Measurements from ENCODE around the gene ZDHHC16. TPM values are rescaled to one million over a fixed set of nuclear protein-coding genes. Genes with fewer than 3 reads are reported as not detected.

Gene ZDHHC16
- total RNA-seq, 1 donor from 2014 or later: 56.5 TPM

DNA sequence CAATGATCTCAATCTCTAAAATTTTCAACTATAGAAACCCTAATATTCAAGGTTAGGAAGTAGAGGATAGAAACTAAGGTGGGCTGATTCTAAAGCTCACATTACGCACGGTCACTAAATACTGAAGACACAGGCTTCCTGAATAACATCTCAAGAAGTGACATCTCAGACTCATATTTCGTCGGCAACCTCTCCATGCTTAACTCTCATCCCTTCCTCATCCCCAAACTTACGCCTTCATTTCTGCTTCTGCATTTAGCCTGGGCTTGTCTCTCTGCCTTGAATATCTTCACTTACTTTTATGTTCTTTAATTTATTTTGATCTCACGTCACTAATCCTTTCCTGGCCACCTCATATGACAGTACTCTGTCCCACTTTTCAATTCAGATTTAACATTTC lies 10.8 kb upstream of the ZDHHC16 start:
- Histone ChIP-seq H3K4me3 (no peak overlapping the region), H3K36me3 (peaks cover 92% of the 10 kb centered on the region), H3K27ac (no peak overlapping the region), H3K9me3 (no peaks in the 10 kb centered on the region), H3K4me1 (no peaks in the 10 kb centered on the region), H3K27me3 (ENCODE audit: low read depth) (no peaks in the 10 kb centered on the region)
- ATAC-seq (no peak), DNase-seq (no peak)
- no peak for TF ChIP-seq CTCF (IDR thresholded peaks at IDR 0.05)
- intact Hi-C loops (cut with DNase I): no loop called here

- H3K27ac ChIP-seq: no peak overlapping the region
- ATAC-seq (no peak), DNase-seq (no peak)
- TF ChIP-seq CTCF (IDR thresholded peaks at IDR 0.05): no peak
- H3K36me3 ChIP-seq: peaks cover 55% of the 10 kb centered on the region
- H3K4me3 ChIP-seq: no peak overlapping the region
- no peaks in the 10 kb centered on the region for H3K27me3 ChIP-seq (ENCODE audit: low read depth)
- no peaks in the 10 kb centered on the region for H3K9me3 ChIP-seq
- H3K4me1 ChIP-seq: peaks cover 21% of the 10 kb centered on the region
- intact Hi-C loops (cut with DNase I): no loop called here
Measured at GRCh38 chr10:97442277-97442676, 3.7 kb upstream of the ZDHHC16 start.

GRCh38 chr10:97444212-97444611 lies 1.8 kb upstream of the ZDHHC16 start:
- H3K4me3 ChIP-seq: no peak overlapping the region
- ATAC-seq: no peak
- no peak for TF ChIP-seq CTCF (IDR thresholded peaks at IDR 0.05)

DNA sequence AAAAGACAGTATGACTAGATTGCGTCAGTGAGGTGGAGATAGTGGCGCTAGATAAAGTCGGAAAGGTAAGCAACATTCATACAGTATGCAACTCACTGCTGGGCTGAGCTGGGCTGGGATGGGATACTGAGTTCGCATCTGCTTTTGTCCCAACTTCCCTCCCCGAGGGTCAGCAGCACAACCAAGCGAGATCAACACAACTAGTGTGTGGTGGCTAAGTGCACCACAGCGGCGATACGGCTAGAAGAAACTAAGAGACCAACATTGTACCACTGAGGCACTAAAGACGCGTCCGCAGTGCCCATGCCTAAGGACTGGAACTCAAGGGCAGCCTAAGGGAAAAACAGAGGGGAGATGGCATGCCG lies 636 bp upstream of the ZDHHC16 start:
- H3K27me3 ChIP-seq (ENCODE audit: low read depth): no peaks in the 10 kb centered on the region
- intact Hi-C loops (cut with DNase I): no loop called here
- H3K4me1 ChIP-seq: peaks cover 48% of the 10 kb centered on the region
- ATAC-seq (no peak), DNase-seq (no peak)
- no peak for TF ChIP-seq CTCF (IDR thresholded peaks at IDR 0.05)
- peak overlapping the region; percentile 78 for H3K27ac ChIP-seq
- H3K9me3 ChIP-seq: no peaks in the 10 kb centered on the region
- H3K36me3 ChIP-seq: peaks cover 25% of the 10 kb centered on the region
- peak overlapping the region; percentile 93 for H3K4me3 ChIP-seq

More at GRCh38 chr10:97444212-97444611, 1.8 kb upstream of the ZDHHC16 start:
- Histone ChIP-seq H3K27me3 (ENCODE audit: low read depth) (no peaks in the 10 kb centered on the region), H3K4me1 (peaks cover 40% of the 10 kb centered on the region), H3K9me3 (no peaks in the 10 kb centered on the region), H3K27ac (no peak overlapping the region), H3K36me3 (peaks cover 36% of the 10 kb centered on the region)
- DNase-seq: no peak
- intact Hi-C loops (cut with DNase I): no loop called here

DNA sequence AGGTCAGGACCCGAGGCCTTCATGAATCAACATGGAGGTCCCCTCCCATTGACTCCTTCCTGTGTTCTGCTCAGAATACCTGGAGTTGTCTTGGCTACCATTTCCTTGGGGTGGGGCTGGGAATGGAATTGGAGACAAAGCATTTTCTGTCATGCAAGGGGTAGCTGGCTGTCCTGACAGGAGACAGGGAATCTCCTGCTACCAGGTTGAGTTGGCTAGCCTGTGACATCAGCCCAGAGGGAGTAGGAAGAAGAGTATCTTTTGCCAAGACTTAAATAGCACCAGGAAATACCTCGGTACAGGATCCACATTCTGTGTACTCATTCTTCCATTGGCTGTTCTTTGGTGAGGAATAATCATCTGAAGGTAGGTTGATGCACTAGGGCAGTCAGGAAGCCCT lies 4.9 kb downstream of the ZDHHC16 start:
- H3K36me3 ChIP-seq: peaks cover 40% of the 10 kb centered on the region
- H3K27ac ChIP-seq: peak overlapping the region; percentile 25
- no peak for TF ChIP-seq CTCF (IDR thresholded peaks at IDR 0.05)
- DNase-seq (no peak), ATAC-seq (no peak)
- intact Hi-C loops (cut with DNase I): no loop called here
- H3K4me1 ChIP-seq: peaks cover 77% of the 10 kb centered on the region
- no peaks in the 10 kb centered on the region for H3K27me3 ChIP-seq (ENCODE audit: low read depth)
- no peak overlapping the region for H3K4me3 ChIP-seq
- H3K9me3 ChIP-seq: no peaks in the 10 kb centered on the region

DNA sequence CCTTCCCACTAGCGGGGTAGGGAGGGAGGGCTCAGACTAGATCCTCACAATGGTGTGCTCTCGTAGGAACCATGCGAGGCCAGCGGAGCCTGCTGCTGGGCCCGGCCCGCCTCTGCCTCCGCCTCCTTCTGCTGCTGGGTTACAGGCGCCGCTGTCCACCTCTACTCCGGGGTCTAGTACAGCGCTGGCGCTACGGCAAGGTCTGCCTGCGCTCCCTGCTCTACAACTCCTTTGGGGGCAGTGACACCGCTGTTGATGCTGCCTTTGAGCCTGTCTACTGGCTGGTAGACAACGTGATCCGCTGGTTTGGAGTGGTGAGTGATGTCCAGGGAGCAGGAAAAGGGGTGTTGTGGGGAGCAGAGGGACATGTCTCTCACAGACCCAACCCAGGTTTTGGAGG lies 5.6 kb downstream of the ZDHHC16 start:
- Histone ChIP-seq H3K27me3 (ENCODE audit: low read depth) (no peaks in the 10 kb centered on the region), H3K27ac (peak overlapping the region; percentile 25), H3K9me3 (no peaks in the 10 kb centered on the region), H3K4me3 (no peak overlapping the region), H3K36me3 (peaks cover 47% of the 10 kb centered on the region), H3K4me1 (peaks cover 74% of the 10 kb centered on the region)
- no peak for TF ChIP-seq CTCF (IDR thresholded peaks at IDR 0.05)
- DNase-seq: no peak
- intact Hi-C loops (cut with DNase I): no loop called here
- no peak for ATAC-seq
